Hematopoietic multipotent progenitor cell treated with erythropoietin and hydrocortisone succinate and interleukin-3 and kit ligand, for 6 days (in vitro differentiated cells): ENCODE measurements around the gene GGTLC3.
A peak's percentile ranks its signal among the peaks of the same experiment; 100 is the strongest.
"Not testable (repeated sequence)": the region's sequence is repeated elsewhere in the genome, so short reads cannot be mapped to it uniquely, and the experiment has no call there.

Experiments used
- DNase-seq: peaks from one replicate; pipeline ENCODE4 v3.0.0-alpha.2; 2015

Gene GGTLC3

GRCh38 chr22:18518061-18518460, at the start of gene GGTLC3:
Gene GGTLC3 (minus strand): TSS chr22:18518161. CDS start chr22:18517897, 264 bp downstream.
- not testable (repeated sequence) for DNase-seq

GRCh38 chr22:18560099-18560974, 42.4 kb upstream of the GGTLC3 start:
- DNase-seq, result not testable (repeated sequence)

- DNase-seq, result not testable (repeated sequence)
Measured at GRCh38 chr22:18558939-18559338, 41.0 kb upstream of the GGTLC3 start.

GRCh38 chr22:18558516-18558915, 40.6 kb upstream of the GGTLC3 start:
- DNase-seq, result not testable (repeated sequence)

GRCh38 chr22:18554280-18555256, 36.6 kb upstream of the GGTLC3 start:
- DNase-seq, result not testable (repeated sequence)

GRCh38 chr22:18552839-18553597, 35.1 kb upstream of the GGTLC3 start:
- not testable (repeated sequence) for DNase-seq

GRCh38 chr22:18551046-18551445, 33.1 kb upstream of the GGTLC3 start:
- not testable (repeated sequence) for DNase-seq

- not testable (repeated sequence) for DNase-seq
Measured at GRCh38 chr22:18549458-18550179, 31.7 kb upstream of the GGTLC3 start.

GRCh38 chr22:18544615-18545014, 26.7 kb upstream of the GGTLC3 start:
- not testable (repeated sequence) for DNase-seq

- not testable (repeated sequence) for DNase-seq
Measured at GRCh38 chr22:18543400-18543799, 25.4 kb upstream of the GGTLC3 start.

GRCh38 chr22:18539994-18540393, 22.0 kb upstream of the GGTLC3 start:
- DNase-seq, result not testable (repeated sequence)

GRCh38 chr22:18534315-18534714, 16.4 kb upstream of the GGTLC3 start:
- not testable (repeated sequence) for DNase-seq

GRCh38 chr22:18533633-18534032, 15.7 kb upstream of the GGTLC3 start:
- DNase-seq, result not testable (repeated sequence)

- not testable (repeated sequence) for DNase-seq
Measured at GRCh38 chr22:18529416-18530145, 11.6 kb upstream of the GGTLC3 start.

GRCh38 chr22:18528597-18529415, 10.8 kb upstream of the GGTLC3 start:
- peak; percentile 44 for DNase-seq

GRCh38 chr22:18527752-18528596, 10.0 kb upstream of the GGTLC3 start, which contains the start of gene TMEM191B:
Gene TMEM191B (plus strand): TSS chr22:18527802. CDS start chr22:18527981, 179 bp downstream.
- DNase-seq, result not testable (repeated sequence)

GRCh38 chr22:18523328-18523727, 5.4 kb upstream of the GGTLC3 start:
- not testable (repeated sequence) for DNase-seq

- DNase-seq, result not testable (repeated sequence)
Measured at GRCh38 chr22:18522762-18523161, 4.8 kb upstream of the GGTLC3 start.

- DNase-seq, result not testable (repeated sequence)
Measured at GRCh38 chr22:18513454-18513853, 4.5 kb downstream of the GGTLC3 start.
